GM18858 (cell line): Measurements from ENCODE around the gene CLDN7.

Source experiments
- ATAC-seq: cut with Tn5 transposase; IDR thresholded peaks from one replicate; pipeline ENCODE4 v1.9.1; 2021; ENCODE audit not compliant: unreplicated experiment

The CLDN7 gene

DNA sequence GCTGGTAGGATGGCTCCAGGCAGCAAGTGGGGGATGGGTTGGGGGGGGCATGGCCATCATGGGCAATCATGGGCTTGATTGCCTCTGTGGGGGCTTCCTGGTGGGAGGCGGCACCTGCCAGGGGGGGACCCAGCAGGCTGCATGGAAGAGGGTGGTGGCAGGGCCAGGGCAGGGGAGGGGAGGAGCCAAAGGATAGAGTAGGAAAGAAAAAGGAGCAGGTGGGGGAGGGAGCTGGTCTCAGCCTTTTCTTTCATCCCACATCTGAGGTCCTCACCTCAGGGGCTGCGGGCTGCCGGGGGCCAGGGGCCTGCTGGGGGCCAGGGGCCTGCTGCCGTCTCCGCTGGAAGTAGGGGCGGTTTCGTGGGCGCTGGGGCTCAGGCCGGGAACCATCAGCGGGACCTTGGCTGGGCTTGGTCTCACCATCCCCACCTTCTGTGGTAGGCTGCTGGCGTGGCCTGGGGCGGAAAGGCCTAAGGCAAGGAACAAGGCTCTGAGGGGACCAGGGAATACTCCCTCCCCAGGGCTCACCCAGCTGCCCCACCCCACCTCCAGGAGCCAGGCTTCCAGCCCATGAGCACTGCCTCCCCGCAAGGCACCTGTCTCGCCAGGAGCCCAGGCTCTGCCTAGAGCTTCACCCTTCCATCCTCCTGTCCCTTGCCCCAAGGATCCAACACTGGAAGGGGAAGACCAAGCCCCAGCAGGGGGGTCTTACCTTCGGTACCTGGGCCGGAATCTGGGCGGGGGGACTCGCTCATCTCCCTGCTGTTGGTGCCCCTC lies 27.2 kb upstream of the CLDN7 start:
- no peak for ATAC-seq

DNA sequence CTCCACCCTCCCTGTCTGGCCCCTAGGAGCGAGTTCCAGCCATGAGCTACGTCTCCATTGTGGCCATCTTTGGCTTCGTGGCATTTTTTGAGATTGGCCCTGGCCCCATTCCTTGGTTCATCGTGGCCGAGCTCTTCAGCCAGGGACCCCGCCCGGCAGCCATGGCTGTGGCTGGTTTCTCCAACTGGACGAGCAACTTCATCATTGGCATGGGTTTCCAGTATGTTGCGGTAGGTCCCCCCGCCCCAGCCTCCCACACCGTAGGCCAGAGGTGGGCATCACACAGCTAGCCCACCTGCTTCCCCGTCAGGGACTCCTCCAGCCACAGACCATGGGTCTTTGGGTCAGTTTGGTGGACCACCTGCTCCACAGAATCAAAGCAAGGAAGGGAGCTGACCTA lies 23.4 kb upstream of the CLDN7 start:
- ATAC-seq, result no peak

DNA sequence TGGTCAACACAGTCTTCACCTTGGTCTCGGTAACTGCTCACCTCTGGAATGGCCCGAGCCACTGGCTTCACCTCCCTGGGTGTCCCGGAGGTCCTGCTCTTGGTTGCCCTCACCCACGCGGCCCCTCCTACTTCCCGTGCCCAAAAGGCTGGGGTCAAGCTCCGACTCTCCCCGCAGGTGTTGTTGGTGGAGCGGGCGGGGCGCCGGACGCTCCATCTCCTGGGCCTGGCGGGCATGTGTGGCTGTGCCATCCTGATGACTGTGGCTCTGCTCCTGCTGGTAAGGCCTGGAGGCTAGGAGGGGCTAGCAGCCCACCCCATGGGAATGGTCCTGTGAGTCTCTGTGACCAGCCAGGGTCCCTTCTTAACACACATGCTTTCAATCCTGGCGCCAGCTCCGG lies 22.6 kb upstream of the CLDN7 start:
- no peak for ATAC-seq

DNA sequence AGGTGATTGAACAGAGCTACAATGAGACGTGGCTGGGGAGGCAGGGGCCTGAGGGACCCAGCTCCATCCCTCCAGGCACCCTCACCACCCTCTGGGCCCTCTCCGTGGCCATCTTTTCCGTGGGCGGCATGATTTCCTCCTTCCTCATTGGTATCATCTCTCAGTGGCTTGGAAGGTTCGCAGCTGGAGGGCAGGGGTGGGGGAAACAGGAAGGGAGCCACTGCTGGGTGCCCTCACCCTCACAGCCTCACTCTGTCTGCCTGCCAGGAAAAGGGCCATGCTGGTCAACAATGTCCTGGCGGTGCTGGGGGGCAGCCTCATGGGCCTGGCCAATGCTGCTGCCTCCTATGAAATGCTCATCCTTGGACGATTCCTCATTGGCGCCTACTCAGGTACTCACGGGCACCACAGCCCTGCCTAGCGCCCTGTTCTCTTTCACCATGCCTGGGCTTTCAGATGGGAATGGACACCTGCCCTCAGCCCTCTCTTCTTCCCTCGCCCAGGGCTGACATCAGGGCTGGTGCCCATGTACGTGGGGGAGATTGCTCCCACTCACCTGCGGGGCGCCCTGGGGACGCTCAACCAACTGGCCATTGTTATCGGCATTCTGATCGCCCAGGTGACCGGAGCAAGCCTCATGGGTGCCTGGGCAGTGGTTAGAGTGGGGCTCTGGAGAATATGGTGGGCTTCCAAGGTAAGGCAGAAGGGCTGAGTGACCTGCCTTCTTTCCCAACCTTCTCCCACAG lies 21.4 kb upstream of the CLDN7 start:
- no peak for ATAC-seq

DNA sequence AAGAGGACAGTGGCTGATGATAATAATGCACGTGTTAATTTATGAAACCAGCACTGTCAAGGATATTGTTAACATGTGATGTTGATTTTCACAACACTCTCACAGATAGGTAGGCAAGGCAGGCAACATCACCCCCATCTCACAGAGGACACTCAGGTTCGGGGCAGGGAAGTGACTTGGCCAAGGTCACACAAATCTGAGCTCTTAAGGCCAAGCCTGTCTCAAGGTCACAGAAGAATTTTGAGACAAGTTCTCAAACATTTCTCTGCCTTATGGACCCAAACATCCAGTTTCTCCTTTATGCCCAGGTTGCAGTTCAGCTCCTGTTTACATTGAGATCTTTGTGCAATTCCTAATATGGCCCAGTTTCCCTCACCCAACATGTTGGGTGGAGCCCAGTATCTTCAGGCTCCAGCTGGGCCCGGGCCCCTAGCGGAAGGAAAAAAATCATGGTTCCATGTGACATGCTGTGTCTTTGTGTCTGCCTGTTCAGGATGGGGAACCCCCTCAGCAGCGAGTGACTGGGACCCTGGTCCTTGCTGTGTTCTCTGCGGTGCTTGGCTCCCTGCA lies 20.6 kb upstream of the CLDN7 start:
- ATAC-seq, result no peak

DNA sequence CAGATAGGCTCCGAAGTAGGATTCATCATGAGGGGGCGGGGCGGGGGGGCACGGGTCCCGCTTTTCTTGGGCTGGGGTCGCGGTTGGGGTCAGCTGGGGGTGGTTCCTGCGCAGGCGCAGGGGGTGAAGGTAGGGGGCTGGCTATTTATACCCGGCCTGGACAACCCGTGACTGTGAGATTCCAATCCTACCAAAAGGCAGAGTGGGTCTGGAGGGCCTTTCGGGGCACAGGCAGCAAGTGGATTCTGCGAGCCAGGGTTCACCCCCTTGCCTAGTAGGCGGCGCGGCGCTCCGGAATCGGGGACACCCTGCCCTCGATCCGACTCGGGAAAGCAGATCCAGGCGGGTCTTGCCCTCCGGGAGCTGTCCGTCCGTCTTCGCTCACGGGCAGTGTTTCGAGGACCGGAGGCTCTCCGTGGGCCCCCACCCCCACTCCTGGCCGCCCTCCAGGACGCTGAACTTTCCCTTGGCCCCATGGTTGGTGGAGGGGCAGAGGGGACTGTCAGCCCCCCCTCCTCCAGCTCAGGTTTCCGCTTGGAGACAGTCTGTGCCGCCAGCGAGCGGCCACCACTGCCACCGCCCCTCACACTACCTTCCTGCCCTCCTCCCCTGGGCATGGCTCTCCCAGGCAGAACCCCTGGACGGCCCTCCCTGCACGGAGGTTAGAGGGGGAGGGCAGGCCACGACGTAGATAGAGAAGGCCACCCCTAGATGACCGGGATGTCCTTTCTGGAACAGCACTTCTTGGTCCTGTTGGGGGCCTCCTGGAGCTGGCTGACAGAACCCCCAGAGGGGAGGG lies 19.9 kb upstream of the CLDN7 start:
- no peak for ATAC-seq

DNA sequence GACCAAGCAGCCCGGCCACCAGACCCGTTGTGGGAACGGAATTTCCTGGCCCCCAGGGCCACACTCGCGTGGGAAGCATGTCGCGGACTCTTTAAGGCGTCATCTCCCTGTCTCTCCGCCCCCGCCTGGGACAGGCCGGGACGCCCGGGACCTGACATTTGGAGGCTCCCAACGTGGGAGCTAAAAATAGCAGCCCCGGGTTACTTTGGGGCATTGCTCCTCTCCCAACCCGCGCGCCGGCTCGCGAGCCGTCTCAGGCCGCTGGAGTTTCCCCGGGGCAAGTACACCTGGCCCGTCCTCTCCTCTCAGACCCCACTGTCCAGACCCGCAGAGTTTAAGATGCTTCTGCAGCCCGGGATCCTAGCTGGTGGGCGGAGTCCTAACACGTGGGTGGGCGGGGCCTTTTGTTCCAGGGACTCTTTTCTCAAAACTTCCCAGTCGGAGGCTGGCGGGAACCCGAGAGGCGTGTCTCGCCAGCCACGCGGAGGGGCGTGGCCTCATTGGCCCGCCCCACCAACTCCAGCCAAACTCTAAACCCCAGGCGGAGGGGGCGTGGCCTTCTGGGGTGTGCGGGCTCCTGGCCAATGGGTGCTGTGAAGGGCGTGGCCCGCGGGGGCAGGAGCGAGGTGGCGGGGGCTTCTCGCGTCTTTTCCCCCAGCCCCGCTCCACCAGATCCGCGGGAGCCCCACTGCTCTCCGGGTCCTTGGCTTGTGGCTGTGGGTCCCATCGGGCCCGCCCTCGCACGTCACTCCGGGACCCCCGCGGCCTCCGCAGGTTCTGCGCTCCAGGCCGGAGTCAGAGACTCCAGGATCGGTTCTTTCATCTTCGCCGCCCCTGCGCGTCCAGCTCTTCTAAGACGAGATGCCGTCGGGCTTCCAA lies 19.0 kb upstream of the CLDN7 start, which contains the start of gene SLC2A4:
Gene SLC2A4 (plus strand): TSS at position 645 of the 879 bp plus-strand sequence. CDS start 217 bp downstream, at position 862.
- ATAC-seq, result no peak

DNA sequence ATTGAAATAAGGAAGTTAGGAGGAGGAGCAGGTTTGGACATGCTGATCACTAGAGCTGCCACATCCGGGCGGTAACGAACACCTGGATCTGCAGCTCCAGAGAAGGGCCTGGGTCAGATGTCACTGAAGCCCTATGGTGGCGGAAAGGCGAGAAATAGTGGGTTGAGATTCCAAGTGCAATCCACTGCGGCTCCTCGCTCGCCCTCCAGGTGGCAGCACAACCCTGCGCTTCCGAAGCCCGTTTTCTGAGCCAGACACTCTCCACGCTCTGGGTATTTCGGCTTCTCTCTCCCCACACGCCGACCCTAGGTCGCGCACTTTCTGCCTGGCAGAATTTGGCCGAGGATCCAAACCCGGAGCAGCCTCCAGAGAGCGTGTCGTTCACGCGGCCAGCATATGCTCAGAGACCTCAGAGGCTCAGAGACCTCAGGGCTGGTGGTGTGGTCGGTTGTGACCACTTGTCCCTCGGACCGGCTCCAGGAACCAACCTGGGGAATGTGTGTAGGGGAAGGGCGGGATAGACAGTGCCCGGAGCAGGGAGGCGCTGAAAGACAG lies 18.3 kb upstream of the CLDN7 start:
- ATAC-seq, result no peak

DNA sequence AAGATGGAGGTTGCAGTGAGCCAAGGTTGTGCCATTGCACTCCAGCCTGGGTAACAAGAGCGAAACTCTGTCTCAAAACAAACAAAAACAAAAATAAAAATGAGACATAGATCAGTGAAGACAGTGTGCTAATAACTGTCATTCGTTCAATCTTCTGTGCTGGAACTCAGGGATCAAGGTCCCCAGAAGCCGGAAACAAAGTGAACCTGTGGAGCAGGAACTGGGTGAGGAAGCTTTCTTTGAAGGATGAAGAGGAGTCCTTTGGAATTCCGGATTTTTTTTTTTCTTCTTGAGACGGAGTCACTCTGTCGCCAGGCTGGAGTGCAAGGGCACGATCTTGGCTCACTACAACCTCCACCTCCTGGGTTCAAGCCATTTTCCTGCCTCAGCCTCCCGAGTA lies 17.2 kb upstream of the CLDN7 start:
- no peak for ATAC-seq

DNA sequence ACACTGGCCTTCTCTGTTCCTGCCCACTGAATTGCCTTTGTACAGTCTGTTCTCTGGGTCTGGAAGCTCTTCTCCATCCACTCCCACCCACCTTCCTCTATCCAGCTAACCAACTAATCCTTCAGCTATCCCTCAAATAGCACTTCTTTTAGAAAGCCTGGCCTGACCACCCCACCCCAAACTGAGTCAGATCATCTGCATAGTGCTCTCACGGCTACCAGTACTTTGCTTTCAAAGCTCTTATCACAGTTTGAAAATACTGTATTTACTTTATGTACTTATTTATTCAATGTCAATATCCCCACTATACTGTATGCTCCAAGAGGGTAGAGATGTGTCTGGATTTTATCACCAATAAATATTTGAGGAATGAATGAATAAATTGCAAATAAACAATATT lies 4.5 kb upstream of the CLDN7 start:
- no peak for ATAC-seq

DNA sequence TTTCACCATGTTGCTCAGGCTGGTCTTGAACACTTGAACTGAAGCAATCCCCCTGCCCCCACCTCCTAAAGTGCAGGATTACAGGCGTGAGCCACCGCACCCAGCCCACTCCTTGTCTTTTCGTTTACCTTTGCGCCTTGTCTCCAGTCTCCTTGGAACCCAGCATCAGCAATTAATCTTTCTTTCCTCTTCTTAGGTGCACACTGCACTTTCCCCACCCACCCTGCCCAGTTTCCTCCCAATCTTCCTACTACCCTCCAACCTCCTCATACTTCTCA lies 1.5 kb upstream of the CLDN7 start:
- no peak for ATAC-seq

DNA sequence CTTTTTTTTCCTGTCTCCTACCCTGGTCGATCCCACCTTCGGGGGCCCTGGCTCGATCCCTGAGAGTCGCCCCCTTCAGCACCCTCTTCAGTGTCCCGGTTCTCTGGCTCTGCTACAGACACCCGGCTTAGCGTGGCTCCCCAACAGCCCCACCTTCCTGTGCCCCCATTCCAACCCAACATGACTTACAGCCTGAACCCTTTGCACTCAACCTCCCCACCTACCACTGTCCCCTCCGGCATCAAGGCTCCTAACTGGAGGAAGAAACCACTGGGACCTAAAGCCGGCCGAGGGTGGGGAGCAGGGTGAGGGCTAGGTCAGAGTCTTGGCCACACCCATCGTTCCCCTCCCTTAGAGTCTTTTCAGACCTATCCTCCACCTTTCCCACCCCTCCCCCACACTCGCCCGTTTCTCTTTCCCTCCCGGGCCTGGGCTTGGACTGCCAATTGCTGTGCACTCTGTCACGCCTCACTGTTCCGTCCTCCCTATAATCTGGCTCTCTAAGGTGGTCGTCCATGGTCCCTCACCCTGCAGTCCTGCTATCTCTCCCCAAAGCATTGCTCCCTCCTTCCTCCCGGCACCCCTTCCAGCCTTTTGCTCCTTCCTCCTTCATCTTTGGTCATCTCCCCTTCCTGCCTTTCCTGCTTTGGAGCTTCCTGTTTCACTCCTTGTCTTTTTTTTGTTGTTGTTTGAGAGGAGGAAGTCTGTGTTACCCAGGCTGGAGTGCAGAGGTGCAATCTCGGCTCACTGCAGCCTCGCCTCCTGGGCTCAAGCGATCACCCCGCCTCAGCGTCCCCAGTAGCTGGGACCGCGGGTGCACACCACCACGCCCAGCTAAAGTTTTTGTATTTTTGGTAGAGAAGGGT lies 890 bp upstream of the CLDN7 start:
- ATAC-seq, result no peak

DNA sequence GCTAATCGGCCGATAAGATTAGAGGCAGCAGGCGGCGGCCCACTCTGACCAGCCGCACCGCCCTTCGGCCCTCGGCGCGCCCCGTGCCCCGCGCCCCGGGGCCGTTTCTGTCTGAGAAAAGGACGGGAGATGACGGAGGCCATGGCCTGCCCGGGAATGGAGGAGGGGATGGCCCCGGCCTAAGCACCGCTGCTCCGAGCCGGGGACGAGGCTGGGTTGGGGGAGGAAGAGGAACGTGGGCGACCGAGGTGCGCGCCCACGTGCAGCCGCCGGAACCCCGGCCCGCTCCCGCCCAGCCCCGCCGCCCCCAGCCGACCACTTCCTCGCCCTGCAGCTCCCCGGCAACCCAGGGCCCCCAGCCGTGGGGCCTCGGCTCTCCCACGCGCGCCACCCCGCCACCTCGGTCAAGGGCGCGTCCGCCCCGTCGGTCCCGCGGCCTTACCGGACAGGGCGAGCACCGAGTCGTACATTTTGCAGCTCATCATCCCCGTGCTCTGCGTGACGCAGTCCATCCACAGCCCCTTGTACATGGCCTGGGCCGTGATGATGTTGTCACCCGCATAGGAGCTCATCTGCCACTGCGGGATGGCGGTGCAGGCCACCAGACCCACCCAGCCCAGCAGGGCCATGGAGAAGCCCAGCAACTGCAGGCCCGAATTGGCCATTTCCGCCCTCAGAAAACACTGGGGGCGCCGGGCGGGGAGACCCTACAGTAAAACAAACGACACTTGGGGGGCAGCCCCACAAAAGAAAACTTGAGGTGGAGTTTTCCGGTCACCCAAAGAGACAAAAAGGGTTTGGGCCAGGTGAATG lies 693 bp downstream of the CLDN7 start:
- no peak for ATAC-seq

DNA sequence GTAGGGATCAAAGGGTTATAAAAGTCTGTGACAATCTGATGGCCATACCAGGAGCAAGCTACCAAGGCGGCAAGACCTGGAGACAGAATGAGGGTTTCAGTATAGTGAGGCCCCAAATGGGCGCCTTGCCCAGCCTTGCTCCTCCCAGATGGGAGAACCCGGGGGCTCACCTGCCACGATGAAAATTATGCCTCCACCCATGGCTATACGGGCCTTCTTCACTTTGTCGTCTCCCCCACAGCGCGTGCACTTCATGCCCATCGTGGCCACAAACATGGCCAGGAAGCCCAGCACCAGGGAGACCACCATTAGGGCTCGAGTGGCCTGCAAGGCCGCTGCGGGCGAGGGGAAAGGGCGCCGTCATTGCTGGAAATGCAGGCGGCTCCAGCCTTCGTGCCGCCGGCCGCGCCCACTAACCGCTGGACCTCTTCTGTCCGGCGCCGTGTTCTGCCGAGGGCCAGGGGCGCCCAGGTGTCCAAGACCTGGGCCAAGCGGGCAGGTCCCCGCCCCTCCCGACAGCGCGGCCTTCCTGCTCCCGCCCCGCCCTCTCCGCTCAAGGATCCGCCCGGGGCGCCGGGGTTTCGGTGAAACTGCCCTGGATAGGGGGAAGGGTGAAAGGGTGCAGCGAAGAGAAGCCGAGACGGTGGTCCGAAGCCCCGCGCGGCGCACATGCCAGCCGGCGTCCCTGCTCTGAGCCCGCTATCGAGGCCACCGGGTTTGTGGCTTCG lies 1.5 kb downstream of the CLDN7 start:
- ATAC-seq, result no peak

DNA sequence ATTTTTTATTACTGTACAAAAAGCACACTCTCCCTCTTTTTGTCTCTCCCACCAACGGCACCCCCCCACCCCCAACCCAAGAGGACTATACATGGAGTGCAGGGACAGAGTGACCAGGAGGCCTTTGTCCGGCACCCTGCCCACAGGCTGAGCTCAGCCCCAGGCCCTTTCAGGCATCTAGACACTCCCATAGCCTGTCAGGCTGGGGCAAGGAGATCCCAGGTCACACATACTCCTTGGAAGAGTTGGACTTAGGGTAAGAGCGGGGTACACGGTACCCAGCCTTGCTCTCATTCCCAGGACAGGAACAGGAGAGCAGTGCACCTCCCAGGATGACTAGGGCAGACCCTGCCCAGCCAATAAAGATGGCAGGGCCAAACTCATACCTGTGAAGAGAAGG lies 2.1 kb downstream of the CLDN7 start:
- no peak for ATAC-seq

DNA sequence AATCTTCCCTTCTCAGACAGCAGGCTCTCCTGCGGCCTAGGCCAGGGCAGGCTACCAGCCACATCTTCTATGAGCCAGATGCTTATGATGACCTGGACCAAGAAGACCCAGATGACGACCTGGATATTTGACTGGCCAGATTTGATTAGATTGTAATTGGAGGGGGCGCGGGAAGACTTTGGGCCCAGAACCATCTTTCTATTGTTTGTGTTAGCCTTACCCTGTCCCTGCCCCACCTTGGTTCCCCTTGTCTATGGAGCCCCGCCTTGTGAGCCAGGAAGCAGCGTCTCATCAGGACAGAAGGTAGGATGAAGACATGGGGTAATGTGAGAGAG lies 2.8 kb downstream of the CLDN7 start:
- ATAC-seq, result no peak

DNA sequence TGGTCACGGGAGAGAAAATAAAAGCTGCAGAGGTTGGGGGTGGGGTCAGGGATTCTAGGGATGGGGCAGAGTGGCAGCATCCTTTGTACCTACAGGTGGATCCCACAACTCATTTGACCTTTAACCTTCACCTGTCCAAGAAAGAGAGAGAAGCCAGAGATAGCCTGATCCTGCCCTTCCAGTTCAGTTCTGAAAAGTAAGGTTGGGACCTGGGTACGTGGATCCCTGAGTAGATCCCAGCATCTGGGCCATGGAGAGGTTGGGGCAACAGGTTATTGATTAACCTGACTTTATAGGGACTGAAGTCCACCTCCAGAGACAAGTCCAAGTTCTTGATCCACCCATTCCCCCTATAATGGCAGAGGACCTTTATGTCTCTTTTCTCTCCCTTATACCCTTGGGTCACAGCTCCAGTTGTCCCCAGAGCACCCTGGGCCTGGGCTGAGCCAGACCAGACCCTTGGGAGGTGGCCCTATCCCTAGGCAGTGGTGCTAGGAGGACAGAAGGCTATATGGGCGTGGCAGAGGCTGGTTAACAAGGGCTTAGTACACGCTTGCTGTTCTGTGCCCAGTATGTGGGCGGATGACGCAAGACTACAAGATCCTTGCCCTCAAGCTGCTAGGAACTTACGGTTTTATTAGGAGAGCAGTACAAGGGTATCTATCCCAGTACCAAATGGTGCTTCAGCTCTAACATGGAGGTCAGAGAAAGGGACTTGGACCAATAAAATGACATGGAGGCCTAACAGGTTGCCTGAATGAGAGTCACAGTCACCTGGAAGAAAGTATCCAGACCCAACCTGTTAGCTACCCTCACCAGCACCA lies 3.3 kb downstream of the CLDN7 start:
- no peak for ATAC-seq
